GM13976 (cell line): ENCODE results near the gene MYLK.

Source experiments
- DNase-seq: peaks from one replicate; pipeline ENCODE4 v3.0.0; 2012; ENCODE audit warnings: low spot score
- in situ Hi-C: fragments of 300-500 bp; cut with MboI; formaldehyde crosslinking; loops from one replicate; pipeline ENCODE4 v1.12.0; 2022; ENCODE audit warnings: low sequenced_read_pairs, mixed read lengths, inconsistent platforms; ENCODE audit not compliant: unreplicated experiment
- TF ChIP-seq, protein P1 (sequence below): IDR thresholded peaks from 2 replicates; pipeline ENCODE4 v1.5.1; 2012; ENCODE audit warnings: borderline replicate concordance, mild to moderate bottlenecking; ENCODE audit not compliant: insufficient read depth; ENCODE audit errors: extremely low read depth, missing control alignments, control extremely low read depth

MYLK gene

GRCh38 chr3:123877965-123878364 is 6.2 kb downstream of the MYLK start:
- DNase-seq: no peak
- TF ChIP-seq, protein P1, sequence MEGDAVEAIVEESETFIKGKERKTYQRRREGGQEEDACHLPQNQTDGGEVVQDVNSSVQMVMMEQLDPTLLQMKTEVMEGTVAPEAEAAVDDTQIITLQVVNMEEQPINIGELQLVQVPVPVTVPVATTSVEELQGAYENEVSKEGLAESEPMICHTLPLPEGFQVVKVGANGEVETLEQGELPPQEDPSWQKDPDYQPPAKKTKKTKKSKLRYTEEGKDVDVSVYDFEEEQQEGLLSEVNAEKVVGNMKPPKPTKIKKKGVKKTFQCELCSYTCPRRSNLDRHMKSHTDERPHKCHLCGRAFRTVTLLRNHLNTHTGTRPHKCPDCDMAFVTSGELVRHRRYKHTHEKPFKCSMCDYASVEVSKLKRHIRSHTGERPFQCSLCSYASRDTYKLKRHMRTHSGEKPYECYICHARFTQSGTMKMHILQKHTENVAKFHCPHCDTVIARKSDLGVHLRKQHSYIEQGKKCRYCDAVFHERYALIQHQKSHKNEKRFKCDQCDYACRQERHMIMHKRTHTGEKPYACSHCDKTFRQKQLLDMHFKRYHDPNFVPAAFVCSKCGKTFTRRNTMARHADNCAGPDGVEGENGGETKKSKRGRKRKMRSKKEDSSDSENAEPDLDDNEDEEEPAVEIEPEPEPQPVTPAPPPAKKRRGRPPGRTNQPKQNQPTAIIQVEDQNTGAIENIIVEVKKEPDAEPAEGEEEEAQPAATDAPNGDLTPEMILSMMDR: no peak
- in situ Hi-C loops: no loop called here

DNA sequence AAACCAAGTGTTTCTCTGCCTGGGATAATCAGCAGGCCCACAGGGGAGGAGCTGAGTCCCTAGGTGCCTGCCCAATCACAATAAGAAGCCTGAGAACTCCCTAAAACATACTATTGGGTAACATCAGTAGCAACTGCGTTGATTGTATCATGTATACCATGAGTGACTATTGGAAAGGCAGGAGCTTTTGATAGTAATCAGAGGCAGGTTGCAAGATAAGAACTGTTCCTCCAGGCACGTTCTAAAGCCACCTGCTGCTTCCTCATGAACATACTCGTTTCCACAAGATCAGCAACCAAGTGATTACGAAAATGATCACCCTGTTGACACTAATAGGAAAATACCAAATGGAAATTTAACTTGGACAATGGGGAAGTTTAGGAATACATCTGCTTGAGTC is 6.7 kb downstream of the MYLK start:
- in situ Hi-C loops: no loop called here
- DNase-seq: no peak
- TF ChIP-seq, protein P1: no peak

DNA sequence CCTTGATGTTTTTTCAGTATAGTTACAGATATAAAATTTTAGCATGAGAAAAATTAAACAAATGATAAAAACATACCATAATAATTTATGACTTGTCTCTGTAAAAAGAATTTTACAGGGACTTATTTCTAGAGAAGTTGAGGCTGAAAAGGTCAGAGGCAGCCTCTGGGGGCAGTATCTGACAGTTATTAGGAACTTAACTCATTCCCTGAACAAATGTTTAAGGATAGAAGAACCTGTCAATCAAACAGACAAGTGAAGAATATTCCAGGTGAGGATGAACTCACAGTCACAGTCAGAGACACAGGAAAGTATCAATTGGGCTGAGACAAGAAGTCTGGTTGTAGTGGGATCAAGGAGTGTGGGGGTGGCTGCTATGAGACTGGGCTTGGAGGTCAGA is 7.3 kb downstream of the MYLK start:
- TF ChIP-seq, protein P1: no peak
- in situ Hi-C loops: no loop called here
- no peak for DNase-seq

- DNase-seq: no peak
- in situ Hi-C loops: no loop called here
- TF ChIP-seq, protein P1: no peak
Measured at GRCh38 chr3:123872621-123873020, 11.5 kb downstream of the MYLK start.

- DNase-seq: no peak
- in situ Hi-C loops: no loop called here
- TF ChIP-seq, protein P1: no peak
Measured at GRCh38 chr3:123871946-123872345, 12.2 kb downstream of the MYLK start.

- DNase-seq: no peak
- TF ChIP-seq, protein P1: no peak
- in situ Hi-C loops: no loop called here
Measured at GRCh38 chr3:123870033-123870432, 14.1 kb downstream of the MYLK start.

DNA sequence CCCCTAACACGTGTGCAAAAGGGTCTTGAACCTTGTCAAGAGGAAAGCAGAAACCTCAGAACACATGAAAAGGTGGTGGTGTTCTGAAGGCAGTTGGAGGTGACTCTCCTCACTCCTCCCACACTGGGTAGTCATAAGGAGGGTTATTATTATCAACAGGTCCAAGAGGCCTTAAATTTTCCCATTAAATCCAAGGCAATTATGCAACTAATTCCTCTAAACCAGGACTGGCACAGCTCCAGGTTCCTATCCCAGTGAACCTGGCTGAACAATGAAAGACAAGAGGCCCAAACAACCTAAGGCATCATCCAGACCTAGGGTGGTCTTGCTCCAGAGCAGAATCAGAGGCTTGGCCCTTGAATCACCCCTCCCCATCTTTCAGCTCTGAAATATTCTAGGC is 15.0 kb downstream of the MYLK start:
- TF ChIP-seq, protein P1: no peak
- in situ Hi-C loops: no loop called here
- DNase-seq: no peak
